Stimulated activated CD4-positive, alpha-beta T cell treated with anti-CD3 and anti-CD28 coated beads, TNF-alpha, amount 100 ng/mL, for 4 hours (primary cell): ENCODE results near the gene RASL11B.

Experiments
- DNase-seq, 3 experiments: peaks; one replicate each; pipeline ENCODE4 v3.0.0-alpha.2; 2020; ENCODE audit warnings: low read depth in 3 of 3

The RASL11B gene

GRCh38 chr4:52843351-52843750 is 18.8 kb upstream of the RASL11B start:
- no peak for DNase-seq

- DNase-seq = no peak
Measured at GRCh38 chr4:52843958-52844357, 18.2 kb upstream of the RASL11B start.

GRCh38 chr4:52844596-52844995 is 17.5 kb upstream of the RASL11B start:
- no peak for DNase-seq

GRCh38 chr4:52846502-52846901 is 15.6 kb upstream of the RASL11B start:
- DNase-seq = no peak

GRCh38 chr4:52848254-52848653 is 13.9 kb upstream of the RASL11B start:
- DNase-seq = no peak

- no peak for DNase-seq
Measured at GRCh38 chr4:52850406-52851124, 11.6 kb upstream of the RASL11B start.

- no peak for DNase-seq
Measured at GRCh38 chr4:52852041-52852440, 10.1 kb upstream of the RASL11B start.

- DNase-seq = no peak
Measured at GRCh38 chr4:52852711-52853110, 9.4 kb upstream of the RASL11B start.

- DNase-seq = no peak
Measured at GRCh38 chr4:52853351-52853750, 8.8 kb upstream of the RASL11B start.

GRCh38 chr4:52856801-52857200 is 5.3 kb upstream of the RASL11B start:
- DNase-seq = no peak

- no peak for DNase-seq
Measured at GRCh38 chr4:52860361-52860760, 1.8 kb upstream of the RASL11B start.

- DNase-seq = no peak
Measured at GRCh38 chr4:52861171-52861823, 820 bp upstream of the RASL11B start.

GRCh38 chr4:52862639-52863161 is 583 bp downstream of the RASL11B start:
- no peak for DNase-seq

GRCh38 chr4:52863324-52863723 is 1.2 kb downstream of the RASL11B start:
- no peak for DNase-seq

- no peak for DNase-seq
Measured at GRCh38 chr4:52864793-52865192, 2.7 kb downstream of the RASL11B start.

- no peak for DNase-seq
Measured at GRCh38 chr4:52865300-52865699, 3.2 kb downstream of the RASL11B start.

- no peak for DNase-seq
Measured at GRCh38 chr4:52866734-52867133, 4.6 kb downstream of the RASL11B start.

- DNase-seq = no peak
Measured at GRCh38 chr4:52867163-52867562, 5.0 kb downstream of the RASL11B start.

GRCh38 chr4:52868133-52868532 is 6.0 kb downstream of the RASL11B start:
- DNase-seq = no peak

GRCh38 chr4:52869196-52869595 is 7.1 kb downstream of the RASL11B start:
- no peak for DNase-seq

- DNase-seq = no peak
Measured at GRCh38 chr4:52869656-52870055, 7.5 kb downstream of the RASL11B start.

- no peak for DNase-seq
Measured at GRCh38 chr4:52870225-52870624, 8.1 kb downstream of the RASL11B start.

- DNase-seq = no peak
Measured at GRCh38 chr4:52873191-52873590, 11.1 kb downstream of the RASL11B start.
